Esophagus mucosa (tissue), 1 donor: ENCODE measurements around the gene LAG3. TPM values are rescaled to one million over a fixed set of nuclear protein-coding genes. Genes with fewer than 3 reads are reported as not detected.

Experiments
- ATAC-seq: fragments of 200-7000 bp; cut with Tn5 transposase; one replicate; pipeline ENCODE4 v1.9.1; 2020
- total RNA-seq: library from RNA; stranded (reverse); gene quantifications from one replicate; pipeline ENCODE4 v1.2.4, GENCODE V29; 2023
- donor health status: DM: yes; HTN: yes; CAD: no.

LAG3 gene
- total RNA-seq, 1 donor from 2014 or later, result not detected

DNA sequence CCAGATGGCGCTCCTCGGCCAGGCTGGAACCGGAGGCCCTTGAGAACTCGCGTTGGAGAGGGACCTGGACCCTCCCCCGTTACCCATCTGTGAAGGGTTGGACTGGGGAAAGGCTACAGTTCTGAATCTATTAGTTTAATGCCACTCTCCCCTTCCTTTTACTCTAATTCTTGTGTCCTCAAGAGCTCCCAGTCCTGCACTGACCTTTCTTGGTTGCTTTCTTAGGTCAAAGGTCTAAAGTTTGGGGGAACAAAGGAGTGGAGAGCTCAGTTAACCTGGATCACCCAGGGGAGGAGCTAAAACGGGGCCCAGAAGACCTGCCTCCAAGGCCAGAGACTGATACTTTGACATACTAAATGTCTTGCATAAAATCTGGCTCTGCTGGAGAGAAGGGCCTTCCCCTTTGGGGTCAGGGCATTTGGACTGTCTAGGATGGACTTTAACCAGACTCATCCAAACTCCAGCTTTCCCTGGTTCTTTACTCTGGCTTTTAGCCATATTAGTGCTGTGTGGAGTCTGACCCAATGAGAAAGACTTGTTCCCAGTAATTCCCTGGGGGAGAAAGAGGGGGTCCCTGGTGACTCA lies 18.5 kb upstream of the LAG3 start:
- ATAC-seq, result no peak

DNA sequence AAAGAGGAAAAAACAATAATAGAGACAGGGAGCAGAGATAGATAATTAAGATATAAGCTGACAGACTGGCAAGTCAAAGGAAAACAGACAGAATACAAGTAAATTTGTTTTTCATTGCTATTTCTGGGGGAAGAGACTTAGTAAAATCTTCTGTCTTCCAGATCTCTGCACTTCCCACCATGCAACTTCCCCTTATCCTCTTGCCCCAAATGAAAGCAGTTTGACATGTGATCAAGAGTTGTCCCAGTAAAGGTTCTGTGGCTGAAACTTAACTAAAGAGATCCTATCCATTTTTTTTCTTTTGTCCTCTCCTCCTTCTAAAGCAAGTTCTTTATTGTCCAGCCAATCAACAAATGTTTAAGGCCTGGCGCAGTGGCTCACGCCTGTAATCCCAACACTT lies 17.9 kb upstream of the LAG3 start:
- no peak for ATAC-seq

DNA sequence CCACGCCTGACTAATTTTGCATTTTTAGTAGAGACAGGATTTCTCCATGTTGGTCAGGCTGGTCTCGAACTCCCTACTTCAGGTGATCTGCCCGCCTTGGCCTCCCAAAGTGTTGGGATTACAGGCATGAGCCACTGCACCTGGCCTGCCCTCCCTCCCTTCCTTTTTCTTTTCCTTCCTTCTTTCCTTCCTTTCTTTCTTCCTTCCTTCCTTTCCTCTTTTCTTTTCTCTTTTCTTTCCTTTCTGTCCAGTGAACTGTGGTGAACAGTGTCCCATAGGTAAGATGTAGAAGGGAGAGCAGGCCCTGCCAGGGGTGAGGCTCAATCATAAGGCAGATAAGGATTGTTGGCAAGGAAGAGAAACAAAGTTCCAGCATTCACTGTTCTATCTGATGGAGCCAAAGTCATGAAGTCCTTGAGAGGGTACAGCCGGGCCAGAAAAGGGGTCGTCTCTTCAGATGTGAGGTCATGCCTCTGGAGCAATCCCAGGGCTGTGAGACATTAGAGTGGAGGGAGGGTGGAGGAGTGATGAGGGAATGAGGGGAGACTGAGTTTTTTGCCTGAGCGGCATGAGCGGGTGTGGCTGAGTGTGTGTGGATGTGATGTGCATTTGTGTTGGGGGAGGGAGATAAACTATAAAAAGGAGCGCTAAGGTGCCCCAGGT lies 15.2 kb upstream of the LAG3 start:
- ATAC-seq, result no peak

DNA sequence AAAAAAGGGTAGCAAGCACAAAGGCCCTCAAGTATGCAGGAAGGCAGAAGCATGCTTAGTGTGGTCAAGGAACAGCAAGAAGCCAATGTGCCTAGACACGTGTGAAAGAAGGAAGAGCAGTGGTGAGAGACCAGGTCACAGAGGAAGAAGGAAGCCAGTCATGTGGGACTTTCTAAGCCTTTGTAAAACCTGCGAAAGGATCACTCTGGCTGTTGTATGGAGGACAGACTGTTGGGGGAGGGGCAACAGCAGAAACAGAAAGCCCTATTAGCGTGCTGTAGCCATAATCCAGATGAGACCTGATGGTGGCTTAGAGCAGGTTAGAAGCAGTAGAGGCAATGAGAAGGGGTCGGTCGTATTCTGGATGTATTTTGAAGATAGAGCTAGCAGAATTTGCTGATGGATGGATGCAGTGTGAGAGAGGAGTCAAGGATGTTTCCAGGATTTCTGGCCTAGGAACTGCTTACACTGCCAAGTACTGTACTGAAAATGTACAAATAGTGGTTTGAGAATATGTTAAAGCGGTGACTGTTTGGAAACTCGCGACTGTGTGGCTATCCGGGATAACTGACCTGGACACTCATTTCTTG lies 13.7 kb upstream of the LAG3 start:
- no peak for ATAC-seq

DNA sequence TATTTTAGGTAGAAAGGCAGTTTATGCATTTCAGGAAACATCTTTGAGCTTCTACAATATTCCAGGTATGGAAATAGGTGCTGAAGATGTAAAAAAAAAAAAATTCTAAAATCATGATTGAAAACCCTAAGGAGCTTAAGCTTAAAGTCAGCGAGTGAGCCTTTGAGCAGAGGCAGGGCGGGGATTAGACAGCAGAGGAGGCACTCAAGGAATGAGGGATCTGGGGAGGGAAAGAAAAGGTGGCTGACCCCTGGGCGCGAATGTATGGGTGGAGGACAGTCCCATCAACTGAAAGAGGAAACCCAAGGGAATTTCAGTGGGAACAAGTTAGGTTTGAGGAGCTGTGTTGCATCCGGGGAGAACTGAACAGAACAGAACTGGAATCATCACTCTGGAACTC lies 12.6 kb upstream of the LAG3 start:
- no peak for ATAC-seq

DNA sequence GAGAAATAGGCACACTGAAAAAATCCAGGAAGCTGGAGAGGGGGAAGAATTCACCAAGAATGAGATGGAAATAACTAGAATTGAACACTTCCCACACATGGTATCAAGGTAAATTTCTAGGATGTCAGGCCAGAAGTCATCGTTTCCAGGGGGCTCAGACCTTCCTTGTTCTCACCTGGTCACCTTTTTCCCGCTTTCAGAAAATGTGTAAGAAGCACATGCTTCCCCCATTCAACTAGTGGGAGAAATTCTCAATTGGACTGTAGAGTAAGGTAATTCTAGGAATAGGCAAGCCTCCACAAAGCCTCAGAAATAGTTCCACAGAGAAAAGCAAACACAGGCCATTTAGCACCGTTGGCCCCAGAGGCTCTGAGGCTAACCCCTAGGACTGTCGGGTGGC lies 8.9 kb upstream of the LAG3 start:
- no peak for ATAC-seq

- peak; percentile 84 for ATAC-seq
Observed at GRCh38 chr12:6764011-6764828, 8.1 kb upstream of the LAG3 start.

DNA sequence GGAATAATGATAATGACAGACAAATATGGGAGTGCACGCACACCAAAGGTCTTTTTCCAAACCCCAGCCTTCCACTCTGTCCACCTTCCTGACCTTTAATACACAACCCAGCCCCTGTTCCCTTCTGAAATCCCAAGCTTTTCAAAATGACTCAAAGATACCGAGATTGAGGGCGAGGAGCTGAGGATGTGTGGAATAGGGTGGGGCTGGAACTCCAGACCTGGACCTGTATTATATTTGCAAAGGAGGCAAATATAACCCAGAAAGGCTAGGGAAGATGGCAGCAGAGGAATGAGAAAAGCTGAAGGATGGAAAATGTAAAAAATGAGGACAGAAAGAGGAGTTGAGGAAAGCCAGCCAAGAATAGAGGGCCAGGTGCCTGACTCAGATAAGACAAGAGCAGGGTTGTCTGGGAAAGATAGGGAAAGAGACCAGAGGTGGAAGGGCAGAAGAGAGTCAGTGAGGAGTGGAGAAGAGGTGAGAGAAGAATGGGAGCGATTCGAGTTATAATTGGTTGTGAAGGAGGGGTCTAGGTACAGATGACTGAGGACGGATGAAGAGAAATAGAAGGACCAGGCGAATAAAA lies 7.2 kb upstream of the LAG3 start:
- ATAC-seq, result no peak

- peak; percentile 56 for ATAC-seq
Observed at GRCh38 chr12:6765634-6766581, 6.4 kb upstream of the LAG3 start, which contains the start of gene PTMS. TSS of gene PTMS (plus strand) at chr12:6766363. CDS start at chr12:6766706, 343 bp downstream.

- ATAC-seq, result peak; percentile 63
Observed at GRCh38 chr12:6766651-6767349, 5.5 kb upstream of the LAG3 start.

- no peak for ATAC-seq
Observed at GRCh38 chr12:6767353-6768319, 4.7 kb upstream of the LAG3 start.

DNA sequence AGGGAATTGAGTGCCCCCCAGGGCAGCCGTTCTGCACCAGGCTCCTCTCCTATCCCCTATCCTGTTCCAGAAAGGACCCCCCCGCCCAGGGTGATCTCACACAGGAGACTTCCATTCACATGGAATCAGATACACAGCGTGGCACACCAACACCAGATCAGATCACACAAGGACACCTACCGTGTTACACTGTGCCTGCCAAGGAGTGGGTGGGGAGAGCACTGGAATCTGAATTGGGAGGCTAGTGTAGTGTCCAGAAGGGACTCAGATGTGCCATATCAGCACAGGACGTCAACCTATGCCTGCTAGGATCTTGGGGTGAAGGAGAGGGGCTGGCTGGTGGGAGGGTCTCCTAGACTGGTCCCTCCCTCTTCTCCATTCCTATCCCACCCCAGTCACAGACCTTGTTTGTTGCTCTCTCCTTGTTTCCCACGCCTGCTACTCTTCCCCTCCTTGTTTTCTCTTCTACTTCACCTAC lies 3.8 kb upstream of the LAG3 start:
- no peak for ATAC-seq

GRCh38 chr12:6768990-6769389 lies 3.3 kb upstream of the LAG3 start:
- no peak for ATAC-seq

DNA sequence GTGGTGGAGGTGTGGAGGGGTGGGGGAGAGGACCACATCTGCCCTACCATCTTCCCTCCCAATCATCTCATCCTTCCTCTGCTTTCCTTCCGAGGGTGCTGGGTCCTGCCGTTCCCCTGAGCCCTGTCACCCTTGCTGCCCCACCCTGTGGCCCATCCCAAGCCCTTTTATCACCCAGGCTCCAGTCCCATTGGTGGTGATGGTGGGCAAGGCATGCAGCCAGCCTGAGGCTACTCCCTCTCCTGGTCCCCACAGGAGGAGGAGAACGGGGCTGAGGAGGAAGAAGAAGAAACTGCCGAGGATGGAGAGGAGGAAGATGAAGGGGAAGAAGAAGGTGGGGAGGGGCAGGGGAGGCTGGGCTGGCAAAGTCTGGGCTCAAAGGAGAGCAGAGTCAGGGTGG lies 2.7 kb upstream of the LAG3 start:
- no peak for ATAC-seq

DNA sequence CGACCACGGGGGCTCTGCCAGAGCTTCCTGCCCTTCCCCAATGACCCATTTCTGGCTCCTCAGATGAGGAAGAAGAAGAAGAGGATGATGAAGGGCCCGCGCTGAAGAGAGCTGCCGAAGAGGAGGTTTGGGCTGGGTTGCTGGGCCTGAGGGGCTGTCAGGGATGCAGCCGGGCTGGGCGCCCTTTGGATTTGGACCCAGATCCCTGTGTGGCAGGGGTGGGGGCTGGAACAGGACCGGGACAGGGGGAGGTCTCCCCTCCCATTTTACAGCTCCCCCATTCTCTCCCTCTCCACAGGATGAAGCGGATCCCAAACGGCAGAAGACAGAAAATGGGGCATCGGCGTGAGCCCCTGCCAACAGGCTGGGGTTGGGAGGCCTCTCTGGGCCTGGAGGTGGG lies 2.2 kb upstream of the LAG3 start:
- no peak for ATAC-seq

- ATAC-seq, result no peak
Observed at GRCh38 chr12:6770600-6770999, 1.7 kb upstream of the LAG3 start.

DNA sequence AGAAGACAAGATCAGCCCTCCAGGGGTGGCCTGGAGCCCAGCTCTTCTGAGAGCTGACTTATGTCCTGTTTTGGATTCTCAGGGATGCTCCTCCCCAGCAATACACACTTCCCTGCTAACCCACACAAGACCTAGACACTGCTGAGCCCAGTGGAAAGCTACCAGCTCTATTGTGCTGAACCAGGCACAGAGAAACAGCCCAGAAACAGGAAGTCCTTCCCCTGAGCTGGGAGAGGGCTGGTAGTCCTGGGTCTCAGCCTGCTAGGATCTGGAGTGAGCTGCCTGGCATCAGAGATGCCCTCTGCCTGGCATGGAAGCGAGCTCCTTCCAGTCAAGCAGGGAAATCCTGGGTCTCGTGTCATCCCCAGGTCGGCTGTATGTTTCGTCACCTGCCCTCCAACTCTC lies 1.2 kb upstream of the LAG3 start:
- no peak for ATAC-seq

- no peak for ATAC-seq
Observed at GRCh38 chr12:6771509-6772330, 600 bp upstream of the LAG3 start.
